Loucy (cell line): ENCODE data around the gene CC2D1A.
A peak's percentile ranks its signal among the peaks of the same experiment; 100 is the strongest.

ENCODE experiments used
- H2AFZ ChIP-seq: fragments of 200-600 bp; sonication (generic); 2 replicates; pipeline ENCODE4 v1.6.0; 2016; ENCODE audit warnings: antibody characterized with exemption, mild to moderate bottlenecking, low read length, moderate library complexity
- H3F3A ChIP-seq: fragments of 200-600 bp; 2 replicates; pipeline ENCODE4 v1.6.0; 2016; ENCODE audit warnings: antibody characterized with exemption, low read depth, mild to moderate bottlenecking
- H3K27me3 ChIP-seq: fragments of 200-600 bp; sonication (generic); 2 replicates; pipeline ENCODE4 v1.6.1; 2014; ENCODE audit warnings: low read length, mild to moderate bottlenecking; ENCODE audit not compliant: insufficient read depth, poor library complexity, severe bottlenecking
- H3K36me3 ChIP-seq: fragments of 200-600 bp; sonication (generic); 2 replicates; pipeline ENCODE4 v1.6.1; 2016; ENCODE audit warnings: low read length; ENCODE audit not compliant: insufficient read depth
- H3K4me1 ChIP-seq: fragments of 200-600 bp; sonication (generic); 2 replicates; pipeline ENCODE4 v1.5.1; 2014; ENCODE audit warnings: low read length, mild to moderate bottlenecking; ENCODE audit not compliant: insufficient read depth, poor library complexity, severe bottlenecking
- H3K4me2 ChIP-seq: fragments of 200-600 bp; sonication (generic); 2 replicates; pipeline ENCODE4 v1.6.0; 2014; ENCODE audit warnings: antibody characterized with exemption, low read length, low read depth, mild to moderate bottlenecking; ENCODE audit not compliant: poor library complexity, severe bottlenecking
- H3K4me3 ChIP-seq: fragments of 200-600 bp; sonication (generic); 2 replicates; pipeline ENCODE4 v1.5.1; 2014; ENCODE audit warnings: low read length, mild to moderate bottlenecking, mixed read lengths; ENCODE audit not compliant: poor library complexity, severe bottlenecking
- H3K79me2 ChIP-seq: fragments of 200-600 bp; sonication (generic); 2 replicates; pipeline ENCODE4 v1.6.1; 2014; ENCODE audit warnings: low read length; ENCODE audit not compliant: insufficient read depth
- H3K9ac ChIP-seq: fragments of 200-600 bp; sonication (generic); 2 replicates; pipeline ENCODE4 v1.6.0; 2014; ENCODE audit warnings: mild to moderate bottlenecking, low read depth, low read length, moderate library complexity; ENCODE audit not compliant: poor library complexity, severe bottlenecking
- H3K9me2 ChIP-seq: fragments of 200-600 bp; sonication (generic); replicated peaks from 2 replicates; pipeline ENCODE4 v1.6.1; 2016; ENCODE audit warnings: low read depth, low read length, mixed read lengths
- H3K9me3 ChIP-seq: fragments of 200-600 bp; sonication (generic); 2 replicates; pipeline ENCODE4 v1.6.1; 2014; ENCODE audit warnings: mild to moderate bottlenecking, antibody characterized with exemption, low read length, low read depth; ENCODE audit not compliant: insufficient read depth
- H4K20me1 ChIP-seq: fragments of 200-600 bp; sonication (generic); 2 replicates; pipeline ENCODE4 v1.6.0; 2014; ENCODE audit warnings: antibody characterized with exemption, low read length, mild to moderate bottlenecking; ENCODE audit not compliant: insufficient read depth, poor library complexity, severe bottlenecking
- EZH2phosphoT487 ChIP-seq: fragments of 200-600 bp; IDR thresholded peaks from 2 replicates; pipeline ENCODE4 v1.6.1; 2018; ENCODE audit warnings: antibody characterized with exemption, mild to moderate bottlenecking, moderate library complexity, borderline replicate concordance
- TF ChIP-seq, protein P1 (sequence below): fragments of 200-600 bp; sonication (generic); conservative IDR thresholded peaks from 2 replicates; pipeline ENCODE4 v1.5.1; 2014; ENCODE audit warnings: mild to moderate bottlenecking, antibody characterized with exemption, low read length

CC2D1A gene

DNA sequence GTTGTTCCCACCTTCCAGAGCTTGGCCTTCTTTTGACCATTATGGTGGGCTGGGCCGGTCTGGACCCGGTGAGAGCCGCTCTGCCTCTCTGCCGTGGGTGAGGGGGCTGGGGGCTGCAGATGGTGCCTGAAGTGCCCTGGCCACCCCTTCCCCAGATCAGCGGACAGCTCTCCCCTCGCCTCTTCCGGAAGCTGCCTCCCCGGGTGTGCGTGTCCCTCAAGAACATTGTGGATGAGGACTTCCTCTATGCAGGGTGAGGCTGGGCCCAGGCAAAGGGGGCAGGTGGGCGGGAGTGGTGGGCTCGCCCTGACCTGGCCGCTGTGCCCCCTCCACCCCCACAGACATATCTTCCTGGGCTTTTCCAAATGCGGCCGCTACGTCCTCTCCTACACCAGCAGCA, 48.2 kb downstream of the CC2D1A start:
- Histone ChIP-seq H2AFZ (no peak overlapping the region), H3K9me3 (no peaks in the 10 kb centered on the region), H3K4me3 (peak overlapping the region; percentile 93), H3K27me3 (no peaks in the 10 kb centered on the region), H3K4me1 (peaks cover 10% of the 10 kb centered on the region), H3F3A (no peaks in the 10 kb centered on the region), H3K36me3 (peaks cover 41% of the 10 kb centered on the region; the same call in 1 of the 2 replicates), H3K9ac (peak overlapping the region; percentile 92), H3K4me2 (peak overlapping the region; percentile 94), H4K20me1 (peaks cover 26% of the 10 kb centered on the region), H3K9me2 (no peaks in the 10 kb centered on the region), H3K79me2 (peaks cover 62% of the 10 kb centered on the region)
- no peak for TF ChIP-seq EZH2phosphoT487
- TF ChIP-seq, protein P1, sequence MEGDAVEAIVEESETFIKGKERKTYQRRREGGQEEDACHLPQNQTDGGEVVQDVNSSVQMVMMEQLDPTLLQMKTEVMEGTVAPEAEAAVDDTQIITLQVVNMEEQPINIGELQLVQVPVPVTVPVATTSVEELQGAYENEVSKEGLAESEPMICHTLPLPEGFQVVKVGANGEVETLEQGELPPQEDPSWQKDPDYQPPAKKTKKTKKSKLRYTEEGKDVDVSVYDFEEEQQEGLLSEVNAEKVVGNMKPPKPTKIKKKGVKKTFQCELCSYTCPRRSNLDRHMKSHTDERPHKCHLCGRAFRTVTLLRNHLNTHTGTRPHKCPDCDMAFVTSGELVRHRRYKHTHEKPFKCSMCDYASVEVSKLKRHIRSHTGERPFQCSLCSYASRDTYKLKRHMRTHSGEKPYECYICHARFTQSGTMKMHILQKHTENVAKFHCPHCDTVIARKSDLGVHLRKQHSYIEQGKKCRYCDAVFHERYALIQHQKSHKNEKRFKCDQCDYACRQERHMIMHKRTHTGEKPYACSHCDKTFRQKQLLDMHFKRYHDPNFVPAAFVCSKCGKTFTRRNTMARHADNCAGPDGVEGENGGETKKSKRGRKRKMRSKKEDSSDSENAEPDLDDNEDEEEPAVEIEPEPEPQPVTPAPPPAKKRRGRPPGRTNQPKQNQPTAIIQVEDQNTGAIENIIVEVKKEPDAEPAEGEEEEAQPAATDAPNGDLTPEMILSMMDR, result no peak

DNA sequence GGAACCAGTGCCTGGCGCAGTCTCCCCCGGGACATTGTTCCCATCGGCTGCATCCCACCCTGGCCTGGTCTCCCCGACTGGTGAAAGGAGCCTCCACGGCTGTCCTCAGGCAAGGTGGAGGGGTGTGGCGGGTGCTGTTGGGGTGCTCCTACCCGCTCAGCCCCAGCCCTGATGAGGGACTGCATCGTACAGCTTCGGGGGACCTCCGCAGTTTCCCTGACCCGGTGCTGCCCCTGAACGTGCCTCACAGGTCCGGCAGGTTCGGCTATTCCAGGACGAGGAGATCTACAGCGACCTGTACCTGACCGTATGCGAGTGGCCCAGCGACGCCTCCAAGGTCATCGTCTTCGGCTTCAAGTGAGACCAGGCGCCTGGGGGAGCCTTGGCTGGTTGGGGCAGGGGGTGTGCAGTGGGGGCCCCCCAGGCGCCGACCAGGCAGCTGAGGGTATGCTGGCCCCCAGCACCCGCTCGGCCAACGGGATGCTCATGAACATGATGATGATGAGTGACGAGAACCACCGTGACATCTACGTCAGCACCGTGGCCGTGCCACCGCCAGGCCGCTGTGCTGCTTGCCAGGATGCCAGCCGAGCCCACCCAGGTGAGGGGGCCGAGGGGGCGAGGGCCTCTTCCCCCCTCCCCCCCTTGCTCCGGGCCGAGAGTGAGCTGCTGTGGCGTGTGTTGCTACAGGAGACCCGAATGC, 49.8 kb downstream of the CC2D1A start:
- Histone ChIP-seq H3K4me3 (no peak overlapping the region), H3K4me2 (no peak overlapping the region), H3K9me3 (no peaks in the 10 kb centered on the region), H3K27me3 (no peaks in the 10 kb centered on the region), H3F3A (no peaks in the 10 kb centered on the region), H3K36me3 (peaks cover 54% of the 10 kb centered on the region; the same call in 1 of the 2 replicates), H3K9ac (no peak overlapping the region), H2AFZ (no peak overlapping the region), H3K79me2 (peaks cover 62% of the 10 kb centered on the region), H3K9me2 (no peaks in the 10 kb centered on the region), H4K20me1 (peaks cover 29% of the 10 kb centered on the region), H3K4me1 (peaks cover 10% of the 10 kb centered on the region)
- TF ChIP-seq, protein P1, result no peak
- TF ChIP-seq EZH2phosphoT487, result no peak

DNA sequence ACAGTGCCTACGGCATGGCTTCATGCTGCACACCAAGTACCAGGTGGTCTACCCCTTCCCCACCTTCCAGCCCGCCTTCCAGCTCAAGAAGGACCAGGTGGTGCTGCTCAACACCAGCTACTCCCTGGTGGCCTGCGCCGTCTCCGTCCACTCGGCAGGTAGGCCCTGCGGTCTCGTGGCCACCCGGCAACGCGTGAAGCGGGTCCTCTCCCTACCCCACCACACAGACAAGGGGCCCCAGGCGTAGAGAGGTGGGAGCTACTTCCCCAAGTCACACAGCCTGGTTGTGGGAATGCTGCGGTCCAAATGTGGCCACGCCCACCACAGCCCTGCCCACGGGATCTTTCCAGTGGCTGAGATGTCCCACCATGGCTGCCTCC, 50.4 kb downstream of the CC2D1A start:
- H2AFZ ChIP-seq, result no peak overlapping the region
- H3K9me2 ChIP-seq, result no peaks in the 10 kb centered on the region
- peaks cover 62% of the 10 kb centered on the region for H3K79me2 ChIP-seq
- no peak overlapping the region for H3K4me2 ChIP-seq
- H3K9me3 ChIP-seq, result no peaks in the 10 kb centered on the region
- peaks cover 29% of the 10 kb centered on the region for H4K20me1 ChIP-seq
- peaks cover 10% of the 10 kb centered on the region for H3K4me1 ChIP-seq
- H3K9ac ChIP-seq, result no peak overlapping the region
- H3F3A ChIP-seq, result no peaks in the 10 kb centered on the region
- no peak overlapping the region for H3K4me3 ChIP-seq
- TF ChIP-seq, protein P1, result no peak
- no peaks in the 10 kb centered on the region for H3K27me3 ChIP-seq
- H3K36me3 ChIP-seq, result peaks cover 54% of the 10 kb centered on the region; the same call in 1 of the 2 replicates
